Prostate gland (tissue), 2 donors: ENCODE data around the gene ZSCAN30.

Experiments used
- POLR2A ChIP-seq: fragments of 450-650 bp; IDR thresholded peaks from one replicate; pipeline ENCODE4 v1.6.1; 2016; ENCODE audit warnings: antibody characterized with exemption, mild to moderate bottlenecking
- POLR2AphosphoS5 ChIP-seq: sonication (generic); formaldehyde crosslinking; IDR thresholded peaks from one replicate; pipeline ENCODE4 v1.6.1; 2017; ENCODE audit warnings: antibody characterized with exemption
- TF ChIP-seq, protein P1 (sequence below), 4 experiments: fragments of 200-600 bp in 2 of 4; fragments of 450-650 bp in 2 of 4; sonication (generic) in 2 of 4; IDR thresholded peaks; 1 replicate in 3 of 4; 2 replicates in 1 of 4; pipeline ENCODE4 v1.5.1; 2016 to 2019; ENCODE audit warnings: antibody characterized with exemption in 4 of 4, mild to moderate bottlenecking in 2 of 4, moderate library complexity in 2 of 4

DNA sequence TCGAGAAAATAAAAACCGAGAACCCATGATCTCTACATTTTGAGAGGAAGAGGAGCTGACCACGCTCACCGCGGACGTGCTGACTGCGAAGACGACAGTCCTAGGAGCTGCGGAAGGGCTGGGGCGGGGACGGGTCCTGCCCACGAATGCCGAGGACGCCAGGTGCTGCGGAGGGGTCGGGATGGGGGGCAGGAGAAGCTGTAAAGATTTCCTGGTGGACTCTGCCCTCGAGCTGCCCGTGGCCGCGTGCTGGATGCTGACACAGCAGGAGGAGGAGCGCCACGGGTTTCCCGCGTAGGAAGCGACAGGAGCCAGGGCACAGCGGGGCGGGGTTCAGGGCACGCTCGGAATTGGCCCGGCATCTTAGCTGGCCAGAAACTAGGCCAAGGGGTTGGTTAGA lies 22.2 kb downstream of the ZSCAN30 start:
- TF ChIP-seq, protein P1, sequence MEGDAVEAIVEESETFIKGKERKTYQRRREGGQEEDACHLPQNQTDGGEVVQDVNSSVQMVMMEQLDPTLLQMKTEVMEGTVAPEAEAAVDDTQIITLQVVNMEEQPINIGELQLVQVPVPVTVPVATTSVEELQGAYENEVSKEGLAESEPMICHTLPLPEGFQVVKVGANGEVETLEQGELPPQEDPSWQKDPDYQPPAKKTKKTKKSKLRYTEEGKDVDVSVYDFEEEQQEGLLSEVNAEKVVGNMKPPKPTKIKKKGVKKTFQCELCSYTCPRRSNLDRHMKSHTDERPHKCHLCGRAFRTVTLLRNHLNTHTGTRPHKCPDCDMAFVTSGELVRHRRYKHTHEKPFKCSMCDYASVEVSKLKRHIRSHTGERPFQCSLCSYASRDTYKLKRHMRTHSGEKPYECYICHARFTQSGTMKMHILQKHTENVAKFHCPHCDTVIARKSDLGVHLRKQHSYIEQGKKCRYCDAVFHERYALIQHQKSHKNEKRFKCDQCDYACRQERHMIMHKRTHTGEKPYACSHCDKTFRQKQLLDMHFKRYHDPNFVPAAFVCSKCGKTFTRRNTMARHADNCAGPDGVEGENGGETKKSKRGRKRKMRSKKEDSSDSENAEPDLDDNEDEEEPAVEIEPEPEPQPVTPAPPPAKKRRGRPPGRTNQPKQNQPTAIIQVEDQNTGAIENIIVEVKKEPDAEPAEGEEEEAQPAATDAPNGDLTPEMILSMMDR (IDR thresholded peaks at IDR 0.05): no peak
- TF ChIP-seq POLR2A (no peak), POLR2AphosphoS5 (no peak)
